Liver (tissue), 3 donors: ENCODE results near the gene C11orf86.

Experiments
- TF ChIP-seq, protein P1 (sequence below): fragments of 150-350 bp; IDR thresholded peaks from 2 replicates; pipeline ENCODE4 v1.5.1; 2017; ENCODE audit warnings: improper control_type of control experiment, low read depth, low read length; ENCODE audit not compliant: missing input control
- TF ChIP-seq, protein P2 (sequence below): IDR thresholded peaks from 2 replicates; pipeline ENCODE4 v1.6.1; 2016; ENCODE audit warnings: antibody characterized with exemption
- donor health status: healthy.
- donor health status: healthy.

GRCh38 chr11:66938582-66939135 is 36.4 kb upstream of the C11orf86 start:
- TF ChIP-seq, protein P1, sequence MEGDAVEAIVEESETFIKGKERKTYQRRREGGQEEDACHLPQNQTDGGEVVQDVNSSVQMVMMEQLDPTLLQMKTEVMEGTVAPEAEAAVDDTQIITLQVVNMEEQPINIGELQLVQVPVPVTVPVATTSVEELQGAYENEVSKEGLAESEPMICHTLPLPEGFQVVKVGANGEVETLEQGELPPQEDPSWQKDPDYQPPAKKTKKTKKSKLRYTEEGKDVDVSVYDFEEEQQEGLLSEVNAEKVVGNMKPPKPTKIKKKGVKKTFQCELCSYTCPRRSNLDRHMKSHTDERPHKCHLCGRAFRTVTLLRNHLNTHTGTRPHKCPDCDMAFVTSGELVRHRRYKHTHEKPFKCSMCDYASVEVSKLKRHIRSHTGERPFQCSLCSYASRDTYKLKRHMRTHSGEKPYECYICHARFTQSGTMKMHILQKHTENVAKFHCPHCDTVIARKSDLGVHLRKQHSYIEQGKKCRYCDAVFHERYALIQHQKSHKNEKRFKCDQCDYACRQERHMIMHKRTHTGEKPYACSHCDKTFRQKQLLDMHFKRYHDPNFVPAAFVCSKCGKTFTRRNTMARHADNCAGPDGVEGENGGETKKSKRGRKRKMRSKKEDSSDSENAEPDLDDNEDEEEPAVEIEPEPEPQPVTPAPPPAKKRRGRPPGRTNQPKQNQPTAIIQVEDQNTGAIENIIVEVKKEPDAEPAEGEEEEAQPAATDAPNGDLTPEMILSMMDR: no peak
- TF ChIP-seq, protein P2, sequence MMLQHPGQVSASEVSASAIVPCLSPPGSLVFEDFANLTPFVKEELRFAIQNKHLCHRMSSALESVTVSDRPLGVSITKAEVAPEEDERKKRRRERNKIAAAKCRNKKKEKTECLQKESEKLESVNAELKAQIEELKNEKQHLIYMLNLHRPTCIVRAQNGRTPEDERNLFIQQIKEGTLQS: no peak
